ENCODE results near the gene FAM83C.
"Not testable (repeated sequence)": the region's sequence is repeated elsewhere in the genome, so short reads cannot be mapped to it uniquely, and the experiment has no call there.

Gene FAM83C

GRCh38 chr20:35260426-35260825, 31.8 kb downstream of the FAM83C start:
- Mint-ChIP-seq H3K27me3 (no peaks in the 10 kb centered on the region), H3K4me3 (no peak overlapping the region), H3K36me3 (ENCODE audit: low read depth) (no peaks in the 10 kb centered on the region), H3K9me3 (no peaks in the 10 kb centered on the region), H3K27ac (no peak overlapping the region), H3K4me1 (no peaks in the 10 kb centered on the region)
- DNase-seq (no peak), ATAC-seq (no peak)

DNA sequence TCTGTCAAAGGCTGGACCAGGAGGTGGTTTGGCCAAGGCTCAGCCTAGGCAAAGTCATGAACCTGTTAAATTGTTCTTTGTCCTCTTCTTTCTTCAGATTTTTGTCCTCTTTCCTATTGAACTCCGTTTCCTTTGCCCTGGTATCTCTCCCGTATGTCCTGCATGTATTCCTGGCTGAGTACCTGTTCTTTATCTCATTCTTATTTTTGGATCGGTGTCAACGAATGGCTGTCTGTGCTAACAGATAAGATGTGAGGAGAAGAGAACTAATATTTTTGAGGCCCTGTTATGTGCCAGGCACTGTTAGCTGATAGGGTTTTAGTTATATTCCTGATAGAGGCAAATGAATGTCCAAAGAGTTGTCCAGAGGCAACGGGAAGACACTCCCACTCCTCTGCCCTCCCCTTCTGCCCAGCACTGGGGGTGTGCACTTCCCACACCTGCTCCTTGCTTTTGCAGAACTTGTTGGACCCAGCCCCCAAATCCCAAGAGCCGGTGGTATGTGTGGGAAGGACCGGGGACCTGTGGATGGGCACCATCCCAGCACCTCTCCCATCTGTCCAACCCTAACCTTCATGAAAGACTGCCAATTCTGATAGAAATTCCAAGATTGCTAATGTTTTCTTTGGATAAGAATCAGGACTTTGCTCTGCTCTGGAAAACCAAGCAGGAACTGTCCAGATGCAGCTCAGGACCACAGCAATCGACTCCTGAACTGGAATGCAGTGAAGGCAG, 34.9 kb downstream of the FAM83C start:
- H3K27ac Mint-ChIP-seq = no peak overlapping the region
- no peak overlapping the region for H3K4me3 Mint-ChIP-seq
- H3K36me3 Mint-ChIP-seq (ENCODE audit: low read depth) = peaks cover 6% of the 10 kb centered on the region
- no peak for ATAC-seq
- H3K27me3 Mint-ChIP-seq = no peaks in the 10 kb centered on the region
- no peaks in the 10 kb centered on the region for H3K9me3 Mint-ChIP-seq
- peaks cover 5% of the 10 kb centered on the region for H3K4me1 Mint-ChIP-seq
- DNase-seq = no peak

DNA sequence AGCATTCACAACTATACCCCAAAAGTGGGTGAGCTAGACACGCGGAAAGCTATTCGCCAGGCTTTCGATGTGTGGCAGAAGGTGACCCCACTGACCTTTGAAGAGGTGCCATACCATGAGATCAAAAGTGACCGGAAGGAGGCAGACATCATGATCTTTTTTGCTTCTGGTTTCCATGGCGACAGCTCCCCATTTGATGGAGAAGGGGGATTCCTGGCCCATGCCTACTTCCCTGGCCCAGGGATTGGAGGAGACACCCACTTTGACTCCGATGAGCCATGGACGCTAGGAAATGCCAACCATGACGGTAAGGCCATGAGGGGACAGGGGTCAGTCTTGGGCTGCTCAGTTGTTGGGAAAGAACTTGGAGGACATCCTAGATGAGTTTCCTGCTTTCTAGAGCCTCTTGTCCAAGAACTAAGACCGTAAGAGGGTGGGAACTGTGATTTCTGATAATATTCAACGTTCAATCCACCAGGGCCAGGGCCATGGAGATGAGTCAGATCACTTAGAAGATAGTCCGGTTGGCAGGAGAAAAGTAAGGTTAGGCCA, 37.7 kb downstream of the FAM83C start:
- H3K9me3 Mint-ChIP-seq = no peaks in the 10 kb centered on the region
- H3K4me1 Mint-ChIP-seq = peaks cover 19% of the 10 kb centered on the region
- no peak for DNase-seq
- H3K27ac Mint-ChIP-seq = no peak overlapping the region
- H3K36me3 Mint-ChIP-seq (ENCODE audit: low read depth) = peaks cover 6% of the 10 kb centered on the region
- no peak overlapping the region for H3K4me3 Mint-ChIP-seq
- H3K27me3 Mint-ChIP-seq = no peaks in the 10 kb centered on the region
- no peak for ATAC-seq

DNA sequence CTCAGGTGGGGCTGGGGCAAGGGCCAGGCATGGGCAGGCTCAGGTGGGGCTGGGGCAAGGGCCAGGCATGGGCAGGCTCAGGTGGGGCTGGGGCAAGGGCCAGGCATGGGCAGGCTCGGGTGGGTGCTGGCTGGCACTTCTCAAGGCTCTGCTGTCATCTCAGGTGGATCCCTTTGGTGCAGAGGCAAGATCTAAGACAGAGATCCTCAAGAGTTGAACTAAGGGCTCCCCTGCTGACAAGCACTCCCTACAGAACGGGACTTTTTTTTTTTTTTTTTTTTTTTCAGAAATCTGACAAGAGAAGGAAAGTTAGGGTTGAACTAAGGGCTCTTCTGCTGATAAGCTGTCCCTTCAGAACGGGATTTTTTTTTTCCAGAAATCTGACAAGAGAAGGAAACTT, 39.2 kb downstream of the FAM83C start:
- no peaks in the 10 kb centered on the region for H3K27me3 Mint-ChIP-seq
- peaks cover 6% of the 10 kb centered on the region for H3K36me3 Mint-ChIP-seq (ENCODE audit: low read depth)
- ATAC-seq (no peak), DNase-seq (no peak)
- H3K4me3 Mint-ChIP-seq = no peak overlapping the region
- H3K27ac Mint-ChIP-seq = no peak overlapping the region
- no peaks in the 10 kb centered on the region for H3K9me3 Mint-ChIP-seq
- peaks cover 19% of the 10 kb centered on the region for H3K4me1 Mint-ChIP-seq

- not testable (repeated sequence) for DNase-seq; H3K27me3 Mint-ChIP-seq; ATAC-seq; H3K4me3 Mint-ChIP-seq; H3K36me3 Mint-ChIP-seq (ENCODE audit: low read depth); H3K9me3 Mint-ChIP-seq
- Mint-ChIP-seq H3K4me1 (peaks cover 19% of the 10 kb centered on the region), H3K27ac (peak overlapping the region; percentile 59)
Measured at GRCh38 chr20:35252598-35252997, 39.6 kb downstream of the FAM83C start.

DNA sequence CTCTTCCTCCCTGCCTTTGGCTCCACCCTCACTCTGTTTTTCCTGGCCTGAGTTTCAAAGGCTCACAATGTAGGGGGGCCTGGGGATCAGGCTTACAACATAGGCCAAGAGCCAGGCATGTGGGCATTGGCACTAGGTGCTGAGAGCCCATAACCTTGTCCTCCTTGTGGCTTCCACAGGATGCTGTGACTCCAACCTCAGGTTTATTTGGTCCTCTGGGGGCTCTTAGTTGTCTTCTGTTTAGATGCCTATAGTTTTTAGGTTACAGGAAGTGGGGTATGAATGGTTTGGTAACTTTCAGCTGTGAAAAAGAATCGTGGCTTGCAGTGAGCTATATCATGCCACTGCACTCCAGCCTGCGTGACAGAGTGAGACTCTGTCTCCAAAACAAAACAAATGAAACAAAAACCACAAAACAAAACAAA, 40.2 kb downstream of the FAM83C start:
- H3K9me3 Mint-ChIP-seq = no peaks in the 10 kb centered on the region
- peaks cover 6% of the 10 kb centered on the region for H3K36me3 Mint-ChIP-seq (ENCODE audit: low read depth)
- peaks cover 19% of the 10 kb centered on the region for H3K4me1 Mint-ChIP-seq
- no peaks in the 10 kb centered on the region for H3K27me3 Mint-ChIP-seq
- H3K4me3 Mint-ChIP-seq = no peak overlapping the region
- peak overlapping the region; percentile 59 for H3K27ac Mint-ChIP-seq
- DNase-seq (no peak), ATAC-seq (peak; percentile 71)

DNA sequence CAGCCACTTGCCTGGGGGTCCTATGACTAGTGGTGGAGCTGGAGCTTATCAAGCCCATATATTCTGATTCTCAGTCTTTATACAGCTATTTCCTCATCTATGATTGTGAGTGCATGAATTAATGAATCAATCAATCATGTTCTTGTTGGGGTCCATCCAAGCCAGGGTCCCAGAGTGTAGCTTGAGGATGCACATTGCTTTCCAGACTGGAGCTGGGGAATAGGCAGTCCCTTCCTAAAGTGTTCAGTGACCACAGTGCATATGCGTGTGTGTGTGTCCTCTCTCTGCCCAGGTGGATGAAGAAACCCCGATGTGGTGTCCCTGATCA, 40.6 kb downstream of the FAM83C start:
- DNase-seq (no peak), ATAC-seq (no peak)
- Mint-ChIP-seq H3K36me3 (ENCODE audit: low read depth) (peaks cover 6% of the 10 kb centered on the region), H3K4me1 (peaks cover 19% of the 10 kb centered on the region), H3K27ac (peak overlapping the region; percentile 59), H3K9me3 (no peaks in the 10 kb centered on the region), H3K4me3 (no peak overlapping the region), H3K27me3 (no peaks in the 10 kb centered on the region)

DNA sequence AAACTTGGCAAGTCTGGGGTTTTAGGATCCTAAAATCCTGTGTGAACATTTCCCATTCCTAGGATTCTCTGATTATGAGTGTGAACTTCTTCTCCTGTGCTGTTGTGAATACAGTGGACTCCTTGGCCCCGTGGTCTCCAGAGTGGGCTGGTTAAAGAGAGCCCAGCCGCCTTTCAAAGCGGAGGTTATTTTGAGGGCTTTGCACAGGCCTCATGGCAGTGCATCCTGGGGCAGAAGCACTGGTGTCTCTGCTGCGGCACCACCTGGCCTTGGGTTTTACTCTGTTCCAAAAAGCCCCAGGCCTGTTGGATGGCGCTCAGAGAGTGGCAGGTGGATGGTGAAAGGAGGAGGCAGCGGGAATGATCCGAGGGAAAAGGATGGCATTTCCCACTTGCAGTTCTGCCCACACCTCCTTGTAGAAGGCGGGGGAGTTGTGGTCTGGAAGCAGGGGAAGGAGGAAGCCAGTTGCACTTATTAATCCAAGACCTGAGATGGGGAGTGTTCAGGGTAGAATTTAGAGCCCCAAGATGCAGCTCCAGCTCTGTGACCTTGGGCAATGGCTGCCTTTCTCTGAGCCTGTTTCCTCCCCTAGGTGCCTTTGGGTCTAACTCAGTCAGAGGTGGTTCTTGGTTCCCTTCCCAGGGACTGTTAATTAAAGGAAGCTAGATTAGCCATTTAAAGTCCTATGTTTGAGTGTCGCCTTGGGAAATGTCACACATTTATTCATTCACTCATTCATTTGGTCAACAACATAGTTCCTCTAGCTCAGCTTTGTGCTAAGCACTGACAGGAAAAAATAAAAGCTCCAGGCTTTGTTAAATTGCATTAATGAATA, 43.4 kb downstream of the FAM83C start:
- H3K4me3 Mint-ChIP-seq = no peak overlapping the region
- H3K27ac Mint-ChIP-seq = no peak overlapping the region
- DNase-seq (no peak), ATAC-seq (no peak)
- H3K9me3 Mint-ChIP-seq = no peaks in the 10 kb centered on the region
- H3K27me3 Mint-ChIP-seq = no peaks in the 10 kb centered on the region
- H3K36me3 Mint-ChIP-seq (ENCODE audit: low read depth) = no peaks in the 10 kb centered on the region
- H3K4me1 Mint-ChIP-seq = peaks cover 19% of the 10 kb centered on the region

GRCh38 chr20:35246723-35247122, 45.5 kb downstream of the FAM83C start:
- H3K27me3 Mint-ChIP-seq = no peaks in the 10 kb centered on the region
- no peak overlapping the region for H3K4me3 Mint-ChIP-seq
- DNase-seq = no peak
- no peaks in the 10 kb centered on the region for H3K9me3 Mint-ChIP-seq
- no peaks in the 10 kb centered on the region for H3K36me3 Mint-ChIP-seq (ENCODE audit: low read depth)
- no peak for ATAC-seq
- peaks cover 8% of the 10 kb centered on the region for H3K4me1 Mint-ChIP-seq
- no peak overlapping the region for H3K27ac Mint-ChIP-seq

DNA sequence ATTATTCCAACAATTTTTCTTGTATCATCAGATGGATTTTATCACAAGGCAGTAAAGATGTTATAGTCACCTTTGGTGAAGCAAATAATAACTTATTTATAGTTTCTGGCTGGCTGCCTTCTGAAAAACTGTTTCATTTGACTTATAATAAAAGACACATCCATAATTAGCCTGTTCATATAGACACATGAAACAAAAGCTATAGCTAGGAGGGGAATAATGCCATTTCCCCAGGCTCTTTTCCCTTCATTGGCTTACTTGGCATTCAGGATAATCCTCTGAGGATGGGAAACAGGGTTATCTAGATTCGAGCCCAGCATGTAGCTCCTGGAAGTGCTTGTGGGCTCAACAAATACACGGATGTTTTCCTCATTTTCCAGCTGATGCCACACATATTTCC, 48.2 kb downstream of the FAM83C start:
- no peaks in the 10 kb centered on the region for H3K27me3 Mint-ChIP-seq
- no peak overlapping the region for H3K4me3 Mint-ChIP-seq
- DNase-seq (no peak), ATAC-seq (no peak)
- H3K9me3 Mint-ChIP-seq = no peaks in the 10 kb centered on the region
- no peak overlapping the region for H3K27ac Mint-ChIP-seq
- no peaks in the 10 kb centered on the region for H3K36me3 Mint-ChIP-seq (ENCODE audit: low read depth)
- H3K4me1 Mint-ChIP-seq = peaks cover 3% of the 10 kb centered on the region

DNA sequence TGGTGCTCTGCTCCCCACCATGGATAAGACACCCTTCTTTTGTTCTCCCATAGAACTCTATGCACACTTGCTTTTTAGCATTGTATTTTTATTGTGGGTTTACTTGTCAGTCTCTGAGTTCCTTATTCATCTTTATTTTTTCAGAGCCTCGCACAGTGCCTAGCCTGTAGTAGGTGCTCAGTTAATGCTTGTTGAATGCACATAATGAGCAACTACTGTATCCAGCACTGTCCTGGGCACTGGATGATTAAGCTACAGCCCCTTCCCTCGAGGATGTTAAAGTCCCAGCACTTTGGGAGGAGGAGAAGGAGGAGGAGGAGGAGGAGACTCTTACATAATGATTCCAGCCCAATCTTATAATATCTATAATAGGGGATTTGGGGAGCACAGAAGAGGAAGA, 48.9 kb downstream of the FAM83C start:
- Mint-ChIP-seq H3K36me3 (ENCODE audit: low read depth) (no peaks in the 10 kb centered on the region), H3K27ac (no peak overlapping the region), H3K4me1 (peaks cover 3% of the 10 kb centered on the region), H3K9me3 (no peaks in the 10 kb centered on the region), H3K27me3 (no peaks in the 10 kb centered on the region), H3K4me3 (no peak overlapping the region)
- ATAC-seq = no peak
- no peak for DNase-seq

GRCh38 chr20:35240811-35241293, 51.4 kb downstream of the FAM83C start:
- H3K4me1 Mint-ChIP-seq = peaks cover 3% of the 10 kb centered on the region
- no peaks in the 10 kb centered on the region for H3K27me3 Mint-ChIP-seq
- no peak overlapping the region for H3K27ac Mint-ChIP-seq
- H3K4me3 Mint-ChIP-seq = no peak overlapping the region
- no peaks in the 10 kb centered on the region for H3K9me3 Mint-ChIP-seq
- DNase-seq (no peak), ATAC-seq (no peak)
- H3K36me3 Mint-ChIP-seq (ENCODE audit: low read depth) = peaks cover 3% of the 10 kb centered on the region

DNA sequence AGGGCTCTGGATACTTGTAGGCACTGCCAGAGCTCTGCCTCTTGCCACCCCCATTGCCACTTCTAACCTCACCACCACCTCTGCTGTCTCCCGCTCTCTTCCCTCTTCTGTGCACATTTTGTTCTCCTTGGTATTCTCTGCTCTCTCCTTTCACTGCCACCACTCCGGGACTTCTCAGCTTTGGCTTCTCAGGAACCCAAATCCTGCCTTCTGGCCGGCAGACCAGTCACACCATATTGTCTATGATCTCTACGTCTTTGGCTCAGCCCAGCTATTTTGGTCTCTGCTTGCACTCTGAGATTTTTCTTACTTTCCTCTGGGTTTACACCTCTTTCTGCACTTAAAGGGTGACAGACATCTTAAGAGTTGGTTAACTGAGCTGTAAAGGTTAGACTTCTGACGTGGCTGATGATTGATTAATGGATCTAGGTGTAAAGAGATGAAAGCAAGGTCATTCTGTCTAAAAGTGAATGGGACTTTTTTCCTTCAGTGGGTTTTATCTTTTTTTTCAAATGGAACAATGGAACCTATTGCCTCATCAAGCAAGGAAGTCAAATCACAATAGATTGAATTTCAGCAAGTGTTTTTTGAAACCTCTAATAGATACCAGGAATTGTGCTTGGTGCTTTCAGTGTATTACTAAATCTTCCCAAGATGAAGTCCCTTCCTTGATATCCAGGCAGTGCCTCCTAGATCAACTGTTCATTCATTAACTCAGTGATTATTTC, 52.0 kb downstream of the FAM83C start:
- DNase-seq = no peak
- Mint-ChIP-seq H3K4me1 (peaks cover 3% of the 10 kb centered on the region), H3K36me3 (ENCODE audit: low read depth) (peaks cover 3% of the 10 kb centered on the region), H3K27me3 (no peaks in the 10 kb centered on the region), H3K9me3 (no peaks in the 10 kb centered on the region), H3K27ac (no peak overlapping the region), H3K4me3 (no peak overlapping the region)
- peak; percentile 57 for ATAC-seq

GRCh38 chr20:35238735-35239134, 53.5 kb downstream of the FAM83C start:
- H3K27ac Mint-ChIP-seq = no peak overlapping the region
- no peaks in the 10 kb centered on the region for H3K9me3 Mint-ChIP-seq
- ATAC-seq = no peak

More at GRCh38 chr20:35238735-35239134, 53.5 kb downstream of the FAM83C start:
- Mint-ChIP-seq H3K36me3 (ENCODE audit: low read depth) (peaks cover 3% of the 10 kb centered on the region), H3K27me3 (no peaks in the 10 kb centered on the region), H3K4me3 (no peak overlapping the region), H3K4me1 (peaks cover 3% of the 10 kb centered on the region)
- DNase-seq = no peak
